GM18861 (cell line): ENCODE data around the gene CYBA.
"Not testable (repeated sequence)": the region's sequence is repeated elsewhere in the genome, so short reads cannot be mapped to it uniquely, and the experiment has no call there.

ENCODE experiments used
- ATAC-seq: cut with Tn5 transposase; IDR thresholded peaks from one replicate; pipeline ENCODE4 v1.9.1; 2021; ENCODE audit not compliant: unreplicated experiment

Gene CYBA

DNA sequence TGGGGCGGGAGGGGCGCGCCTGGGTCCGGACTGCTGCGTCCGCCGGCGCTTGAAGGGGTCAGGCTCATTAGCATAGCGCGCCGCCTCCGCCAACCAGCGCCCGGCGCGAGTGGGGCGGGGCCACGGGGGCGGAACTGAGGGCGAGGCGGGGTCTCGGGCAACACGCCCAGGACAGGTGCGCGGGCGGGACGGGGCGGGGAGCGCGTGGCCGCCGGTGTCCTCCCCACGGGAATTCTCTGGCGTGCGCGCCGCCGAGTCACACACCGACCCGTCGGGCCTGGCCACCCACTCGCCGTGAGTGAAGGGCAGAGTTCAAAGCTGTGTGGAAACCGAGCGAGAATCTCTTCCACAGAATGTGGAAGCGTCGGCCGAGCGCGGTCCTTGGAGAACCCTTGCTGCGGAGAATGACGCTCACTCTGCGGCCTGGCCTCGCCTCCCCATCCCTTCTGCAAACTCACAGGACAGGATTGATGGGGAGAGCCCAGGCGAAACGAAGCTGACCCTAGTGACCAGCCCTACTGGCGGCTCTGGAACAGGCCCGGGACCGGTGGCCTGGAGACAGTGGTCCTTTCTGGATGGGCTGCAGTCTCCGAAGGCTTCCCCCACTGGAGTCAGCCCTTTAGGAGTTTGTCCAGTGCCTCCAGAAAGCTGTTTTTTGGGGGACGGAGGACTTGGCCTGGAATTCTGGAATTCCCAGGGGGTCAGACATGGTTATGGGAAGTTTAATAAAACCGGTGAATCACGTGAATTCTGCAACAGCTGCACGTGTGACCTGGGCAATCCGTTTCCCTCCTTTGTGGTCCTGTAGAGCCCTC, 35.8 kb upstream of the CYBA start, which contains the start of gene SNAI3:
SNAI3 (minus strand) TSS at position 69 of the 815 bp plus-strand sequence. CDS start 101 bp downstream, outside the sequence.
- ATAC-seq, result peak; percentile 42

GRCh38 chr16:88686062-88686438, 35.2 kb upstream of the CYBA start:
- ATAC-seq, result no peak

DNA sequence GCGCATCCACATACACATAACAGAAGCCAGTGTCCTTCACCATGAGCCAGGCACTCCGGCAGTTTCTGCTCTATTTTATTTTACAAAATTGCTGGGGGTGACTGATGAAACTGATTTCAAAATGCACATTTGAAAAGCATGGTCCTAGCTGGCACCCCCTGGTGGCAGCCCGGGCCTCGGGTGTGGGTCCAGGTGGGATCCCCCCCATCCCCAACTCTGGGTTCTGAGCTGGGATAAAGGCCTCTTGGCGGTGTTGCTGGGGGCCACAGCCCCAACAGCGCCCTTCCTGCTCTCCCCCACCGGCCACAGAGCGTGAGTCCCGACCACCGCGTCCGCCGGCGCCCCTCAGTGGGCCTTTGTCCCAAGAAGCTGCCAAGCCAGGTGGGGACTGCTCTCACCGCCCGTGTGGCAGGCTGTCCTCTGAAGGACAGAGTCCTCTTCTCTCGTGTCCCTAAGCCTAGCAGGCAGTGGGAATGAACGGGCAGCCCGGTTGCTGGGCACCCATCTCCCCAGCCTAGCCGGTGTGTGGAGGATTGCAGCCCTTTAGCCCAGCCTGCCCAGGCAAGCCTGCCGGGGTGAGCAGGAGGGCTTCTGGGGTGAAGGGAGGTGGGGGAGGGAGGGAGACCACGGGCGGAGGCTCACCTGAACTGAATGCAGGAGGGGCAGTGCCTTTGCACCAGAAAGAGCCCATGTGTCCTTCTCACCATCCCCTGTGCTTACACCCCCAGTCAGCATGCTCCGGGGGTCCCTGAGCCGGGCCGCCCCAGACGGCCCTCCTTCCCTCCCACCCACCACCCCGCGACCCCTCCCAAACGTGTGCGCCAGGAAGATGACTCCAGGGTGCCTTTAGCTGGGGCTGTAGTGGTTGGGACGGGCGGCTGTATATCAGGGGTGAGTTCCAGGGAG, 34.6 kb upstream of the CYBA start:
- ATAC-seq, result no peak

GRCh38 chr16:88684569-88685155, 33.8 kb upstream of the CYBA start:
- no peak for ATAC-seq

DNA sequence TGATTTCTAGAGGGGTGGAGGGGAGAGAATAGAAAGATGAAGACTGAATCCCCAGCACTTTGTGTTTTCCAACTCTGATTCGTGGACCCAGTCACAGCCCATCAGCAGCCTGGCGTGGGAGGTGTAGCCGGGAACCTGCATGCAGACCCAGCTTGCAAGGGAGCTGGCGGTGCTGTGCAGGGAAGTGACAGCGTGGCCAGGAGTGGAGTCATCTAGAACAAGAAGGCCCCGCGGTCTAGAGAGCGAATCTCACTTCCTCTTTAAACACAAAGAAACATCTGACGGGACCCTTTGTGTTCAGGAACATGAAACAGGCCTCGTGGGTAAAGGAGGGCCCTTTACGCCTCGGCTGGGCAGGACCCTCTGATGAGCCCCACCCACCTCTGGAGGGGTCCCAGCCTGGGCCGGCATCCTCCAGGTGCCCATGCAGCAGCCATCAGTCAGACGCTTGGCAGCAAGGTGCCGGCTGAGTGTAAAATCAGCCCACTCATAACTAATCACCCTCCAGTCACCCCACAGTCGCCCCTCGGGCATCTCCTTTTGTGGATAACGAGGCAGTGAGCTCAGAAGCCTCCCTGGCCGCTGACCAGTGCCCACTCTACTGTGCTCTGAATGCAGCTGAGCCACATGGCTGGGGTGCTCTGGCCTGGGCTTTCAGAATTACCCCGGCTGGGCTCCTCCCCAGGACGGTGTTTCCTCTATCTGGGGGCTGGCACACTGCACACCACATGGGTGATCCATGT, 31.0 kb upstream of the CYBA start:
- ATAC-seq, result peak; percentile 64

DNA sequence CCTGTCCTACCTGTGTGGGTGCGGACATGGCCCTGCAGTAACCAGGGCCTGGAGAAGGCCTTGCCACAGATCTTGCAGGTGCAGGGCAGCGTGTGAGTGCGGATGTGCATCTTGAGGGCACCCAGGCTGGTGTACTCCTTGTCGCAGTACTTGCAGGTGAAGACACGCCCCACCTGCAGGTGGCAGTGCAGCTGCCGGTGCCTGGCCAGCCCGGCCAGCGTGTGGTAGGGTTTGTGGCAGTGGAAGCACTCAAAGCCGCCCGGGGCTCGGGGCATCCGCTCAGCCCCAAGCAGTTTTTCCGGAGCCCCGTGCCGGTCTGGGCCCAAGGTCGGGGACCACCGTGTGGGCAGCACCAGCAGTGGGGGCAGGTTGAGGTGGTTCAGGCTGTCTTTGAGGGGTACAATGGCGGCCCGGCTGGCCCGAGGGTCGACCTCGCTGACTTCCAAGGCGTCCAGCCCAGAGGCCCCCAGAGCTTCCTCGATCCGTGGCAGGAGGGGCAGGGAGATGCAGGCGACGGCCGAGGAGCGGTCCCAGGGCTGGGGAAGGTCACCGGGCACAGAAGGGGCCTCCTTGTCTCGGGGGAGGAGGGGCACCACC, 30.3 kb upstream of the CYBA start:
- ATAC-seq, result no peak

DNA sequence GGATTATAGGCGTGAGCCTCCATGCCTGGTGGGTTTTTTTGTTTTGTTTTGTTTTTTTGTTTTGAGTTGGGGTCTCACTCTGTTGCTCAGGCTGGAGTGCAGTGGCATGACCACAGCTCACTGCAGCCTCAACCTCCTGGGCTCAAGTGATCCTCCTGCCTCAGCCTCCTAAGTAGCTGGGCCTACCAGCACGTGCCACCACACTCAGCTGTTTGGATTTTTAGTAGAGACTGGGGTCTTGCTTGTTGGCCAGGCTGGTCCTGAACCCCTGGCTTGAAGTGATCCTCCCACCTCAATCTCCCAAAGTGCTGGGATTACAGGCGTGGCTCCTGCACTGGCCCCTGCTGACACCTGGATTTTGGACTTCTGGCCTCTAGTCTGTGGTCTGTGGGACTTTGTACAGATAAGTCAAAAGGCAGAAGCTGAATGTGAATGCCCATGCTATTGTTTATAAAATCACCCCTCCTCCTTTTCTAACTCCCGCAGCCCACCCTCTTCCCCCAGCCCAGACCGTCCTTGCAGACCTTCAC, 29.8 kb upstream of the CYBA start:
- no peak for ATAC-seq

DNA sequence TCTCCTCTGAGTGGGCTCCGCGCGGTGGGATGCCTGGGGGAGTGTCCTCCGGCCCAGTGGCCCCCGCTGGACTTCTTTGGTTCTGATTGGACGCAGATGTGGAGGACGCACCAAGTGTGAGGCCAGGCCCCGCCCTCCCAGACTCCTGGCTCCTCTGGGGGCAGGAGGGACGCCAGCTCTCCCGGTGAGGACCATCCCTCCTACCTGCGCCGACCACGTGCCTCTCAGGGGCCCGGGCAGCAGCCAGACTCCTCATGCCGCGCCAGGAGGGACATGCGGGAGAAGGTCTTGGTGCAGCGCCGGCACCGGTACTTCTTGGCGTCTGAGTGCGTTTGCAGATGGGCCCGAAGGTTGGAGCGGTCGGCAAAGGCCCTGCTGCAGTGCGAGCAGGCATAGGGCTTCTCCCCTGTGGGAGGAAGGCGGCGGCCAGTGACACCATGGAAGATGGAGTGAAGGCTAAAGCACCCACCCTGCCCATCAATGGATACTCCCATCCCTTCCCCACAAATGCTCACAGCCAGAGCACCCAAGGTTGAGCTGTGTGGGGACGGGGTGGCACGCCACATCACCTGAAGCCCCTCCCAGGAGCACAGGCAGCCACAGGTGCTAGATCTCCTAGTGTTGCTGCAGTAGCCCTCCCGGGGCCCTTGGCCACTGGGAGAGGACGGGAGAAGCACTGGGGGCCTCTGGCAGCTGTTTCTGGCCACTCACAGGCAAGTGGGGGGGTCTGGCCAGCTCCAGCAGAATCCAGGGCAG, 27.5 kb upstream of the CYBA start:
- ATAC-seq, result no peak

GRCh38 chr16:88677721-88678120, 26.9 kb upstream of the CYBA start:
- ATAC-seq, result no peak

- ATAC-seq, result no peak
Measured at GRCh38 chr16:88676502-88677242, 25.8 kb upstream of the CYBA start.

DNA sequence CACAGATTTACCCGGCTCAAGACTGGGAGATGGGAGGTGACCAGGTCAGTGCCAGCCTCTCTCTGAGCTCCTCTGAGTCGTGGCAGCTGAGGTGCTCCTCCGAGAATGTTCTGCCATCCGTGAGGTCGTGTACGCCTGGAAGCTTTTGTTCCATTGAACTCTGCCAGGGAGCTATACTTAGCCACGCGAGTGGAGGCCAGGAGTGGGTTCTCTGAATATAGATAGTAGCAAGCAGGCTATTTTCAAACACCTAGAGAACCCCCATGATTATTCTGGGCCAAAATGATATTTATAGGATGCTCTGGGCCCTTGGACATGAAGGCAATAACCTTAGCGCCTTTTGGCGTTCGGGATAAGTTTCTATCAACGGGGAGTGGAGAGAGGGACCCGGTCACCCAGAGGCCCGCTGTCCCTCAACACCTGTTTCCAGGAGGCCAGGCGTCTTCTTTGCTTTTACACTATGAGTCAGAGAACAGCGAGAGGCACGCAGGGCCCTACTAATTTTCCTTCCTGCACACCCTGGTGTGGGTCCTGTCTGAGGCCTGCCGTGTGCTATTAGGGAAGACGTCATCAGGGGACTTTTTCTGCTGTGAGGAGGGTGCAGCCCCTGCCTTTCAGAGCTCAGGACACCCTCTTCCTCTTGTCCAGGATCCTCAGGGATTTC, 23.0 kb upstream of the CYBA start:
- ATAC-seq, result peak; percentile 63

- ATAC-seq, result no peak
Measured at GRCh38 chr16:88672776-88673175, 21.9 kb upstream of the CYBA start.

GRCh38 chr16:88671806-88672205, 21.0 kb upstream of the CYBA start:
- no peak for ATAC-seq

DNA sequence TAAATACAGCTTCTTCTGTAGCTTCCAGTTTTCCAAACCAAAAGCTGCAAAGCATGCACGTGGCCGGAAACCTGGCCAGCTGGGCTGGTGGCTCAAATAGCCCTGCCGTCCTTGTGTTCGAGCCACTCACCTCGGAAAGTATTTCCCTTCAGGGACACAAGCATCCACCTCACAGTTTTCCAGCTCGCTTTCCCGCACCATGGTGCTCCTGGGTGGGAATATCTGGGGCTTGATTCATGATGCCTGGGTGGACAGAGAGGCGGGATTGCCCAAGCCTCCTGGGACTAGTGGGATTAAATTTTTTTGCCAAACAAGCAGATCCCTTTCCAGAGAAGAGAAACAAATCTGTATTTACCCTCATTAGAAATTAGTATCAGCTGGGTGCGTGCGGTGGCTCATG, 19.1 kb upstream of the CYBA start:
- ATAC-seq, result no peak

- ATAC-seq, result not testable (repeated sequence)
Measured at GRCh38 chr16:88669493-88669892, 18.6 kb upstream of the CYBA start.

- no peak for ATAC-seq
Measured at GRCh38 chr16:88667461-88667860, 16.6 kb upstream of the CYBA start.

DNA sequence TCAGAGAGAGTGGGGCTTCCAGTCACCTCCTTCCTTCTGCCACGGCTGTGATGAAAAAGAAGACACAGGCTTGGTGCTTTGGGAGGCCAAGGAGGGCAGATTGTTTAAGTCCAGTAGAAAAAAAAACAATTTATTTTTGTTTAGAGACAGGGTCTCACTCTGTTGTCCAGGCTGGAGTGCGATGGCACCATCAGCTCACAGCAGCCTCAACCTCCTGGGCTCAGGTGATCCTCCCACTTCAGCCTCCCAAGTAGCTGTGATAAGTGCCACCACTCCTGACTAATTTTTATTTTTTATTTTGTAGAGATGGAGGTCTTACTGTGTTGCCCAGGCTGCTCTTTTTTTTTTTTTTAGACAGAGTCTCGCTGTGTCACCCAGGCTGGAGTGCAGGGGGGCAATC, 14.7 kb upstream of the CYBA start:
- no peak for ATAC-seq

DNA sequence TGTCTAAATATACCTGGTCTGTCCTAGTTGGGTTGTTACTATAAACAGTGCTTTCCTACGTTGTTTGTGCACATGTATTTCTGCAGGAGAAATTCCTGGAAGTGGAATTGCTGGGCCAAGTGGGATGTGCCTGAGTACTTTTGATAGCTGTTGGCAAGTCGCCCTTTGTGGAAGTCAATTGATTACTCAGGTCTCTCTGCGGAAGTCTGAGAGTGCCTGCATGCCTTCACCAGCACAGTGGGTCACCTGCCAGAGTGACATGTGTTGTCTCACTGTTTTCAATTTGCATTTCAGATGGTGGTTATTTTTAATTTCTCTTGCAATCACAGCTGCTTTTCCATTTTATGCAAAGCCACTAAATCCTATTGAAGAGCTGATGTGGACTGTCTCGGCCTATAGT, 14.3 kb upstream of the CYBA start:
- no peak for ATAC-seq
